ENCODE data around the gene EPHA1.

The EPHA1 gene

DNA sequence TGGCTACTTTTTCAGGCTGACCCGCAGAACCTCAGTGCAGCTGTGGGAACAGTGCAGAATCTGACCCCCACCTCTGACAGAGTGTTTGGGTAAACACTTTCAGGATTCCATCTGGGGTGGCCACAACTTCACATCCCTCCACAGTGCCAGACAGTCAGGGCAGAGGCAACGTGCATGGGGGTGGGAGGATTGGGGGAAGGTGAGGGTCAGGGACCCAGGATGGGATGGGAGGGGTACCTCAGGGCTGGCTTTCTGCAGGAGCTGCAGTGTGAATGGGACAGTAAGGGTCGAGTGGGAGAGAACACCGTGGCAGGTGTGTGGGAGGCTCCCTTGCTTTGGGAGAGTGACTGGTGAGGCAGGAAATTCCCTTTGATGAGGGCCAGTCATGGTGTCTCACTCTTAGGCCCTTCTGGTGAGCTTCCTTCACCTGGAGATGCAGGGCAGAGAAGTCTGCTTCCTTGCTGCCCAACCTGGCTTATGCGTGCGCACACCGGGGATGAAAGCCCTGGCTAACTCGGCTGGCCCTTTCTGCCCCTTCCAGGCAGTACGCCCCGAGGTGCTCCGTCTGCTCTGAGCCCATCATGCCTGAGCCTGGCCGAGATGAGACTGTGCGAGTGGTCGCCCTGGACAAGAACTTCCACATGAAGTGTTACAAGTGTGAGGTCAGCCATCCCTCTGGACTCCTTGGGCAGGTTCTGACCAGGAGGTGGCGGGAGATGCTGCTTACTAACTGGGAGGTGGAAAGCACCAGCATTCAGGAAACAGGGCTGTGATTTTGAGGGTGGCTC, 19.1 kb downstream of the EPHA1 start:
- no peak for DNase-seq (ENCODE audit: low spot score)

DNA sequence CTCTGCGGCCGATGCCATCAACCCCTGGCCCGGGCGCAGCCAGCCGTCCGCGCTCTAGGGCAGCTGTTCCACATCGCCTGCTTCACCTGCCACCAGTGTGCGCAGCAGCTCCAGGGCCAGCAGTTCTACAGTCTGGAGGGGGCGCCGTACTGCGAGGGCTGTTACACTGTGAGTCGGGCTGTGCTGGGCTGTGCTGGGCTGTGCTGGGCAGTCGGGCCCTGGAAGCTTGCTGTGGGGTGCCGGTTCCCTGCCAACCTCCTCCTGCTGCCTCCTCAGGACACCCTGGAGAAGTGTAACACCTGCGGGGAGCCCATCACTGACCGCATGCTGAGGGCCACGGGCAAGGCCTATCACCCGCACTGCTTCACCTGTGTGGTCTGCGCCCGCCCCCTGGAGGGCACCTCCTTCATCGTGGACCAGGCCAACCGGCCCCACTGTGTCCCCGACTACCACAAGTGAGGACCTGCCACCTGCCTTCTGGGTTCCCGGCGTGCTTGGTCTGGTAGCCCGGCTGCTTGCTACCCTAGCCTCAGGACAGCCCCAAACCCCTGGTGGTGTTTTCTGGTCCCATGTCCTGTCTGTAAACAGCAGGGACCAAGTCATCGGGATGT, 20.1 kb downstream of the EPHA1 start:
- no peak for DNase-seq (ENCODE audit: low spot score)

GRCh38 chr7:143388051-143388450, 20.6 kb downstream of the EPHA1 start:
- no peak for DNase-seq (ENCODE audit: low spot score)

DNA sequence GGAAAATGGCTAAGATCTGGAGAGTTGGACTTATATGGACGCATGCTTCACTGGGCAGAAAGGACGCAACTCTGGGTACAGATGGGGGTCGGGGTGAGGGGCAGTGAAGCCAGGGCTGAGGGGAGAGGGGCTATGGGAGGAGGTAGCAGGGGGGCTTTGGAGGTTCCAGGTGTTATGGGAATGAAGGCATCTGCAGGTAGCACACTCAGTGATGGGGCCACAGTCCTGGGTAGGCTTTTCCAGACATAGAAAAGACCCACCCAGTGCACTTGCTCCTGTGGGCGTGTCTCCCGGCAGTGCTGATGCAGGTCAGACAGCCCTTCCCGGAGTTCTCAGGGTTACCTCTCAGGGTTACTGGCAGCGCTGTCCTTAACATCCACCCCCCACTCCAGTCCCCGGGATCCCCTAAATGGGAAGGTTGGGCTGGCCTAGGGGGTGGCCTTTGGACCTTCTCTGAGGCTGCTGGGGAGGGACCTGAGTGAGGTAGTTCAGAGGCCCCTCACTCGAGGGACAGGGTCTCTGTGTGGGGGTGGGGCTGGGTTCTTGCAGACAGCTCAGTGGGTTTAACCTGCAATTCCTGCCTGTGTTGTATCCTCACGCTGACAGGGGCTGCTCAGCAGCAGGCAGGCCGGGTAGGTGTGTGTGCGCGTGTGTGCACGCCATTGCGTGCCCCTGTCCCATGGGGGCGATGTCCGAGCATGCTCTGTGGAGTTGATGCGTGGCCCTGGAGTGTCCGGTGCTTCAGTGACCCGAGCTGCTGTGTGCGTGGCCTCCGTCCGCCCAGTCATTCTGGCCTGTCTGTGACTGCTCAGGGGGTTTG, 21.3 kb downstream of the EPHA1 start:
- DNase-seq (ENCODE audit: low spot score) = no peak

- no peak for DNase-seq (ENCODE audit: low spot score)
Observed at GRCh38 chr7:143385891-143386781, 22.5 kb downstream of the EPHA1 start.

DNA sequence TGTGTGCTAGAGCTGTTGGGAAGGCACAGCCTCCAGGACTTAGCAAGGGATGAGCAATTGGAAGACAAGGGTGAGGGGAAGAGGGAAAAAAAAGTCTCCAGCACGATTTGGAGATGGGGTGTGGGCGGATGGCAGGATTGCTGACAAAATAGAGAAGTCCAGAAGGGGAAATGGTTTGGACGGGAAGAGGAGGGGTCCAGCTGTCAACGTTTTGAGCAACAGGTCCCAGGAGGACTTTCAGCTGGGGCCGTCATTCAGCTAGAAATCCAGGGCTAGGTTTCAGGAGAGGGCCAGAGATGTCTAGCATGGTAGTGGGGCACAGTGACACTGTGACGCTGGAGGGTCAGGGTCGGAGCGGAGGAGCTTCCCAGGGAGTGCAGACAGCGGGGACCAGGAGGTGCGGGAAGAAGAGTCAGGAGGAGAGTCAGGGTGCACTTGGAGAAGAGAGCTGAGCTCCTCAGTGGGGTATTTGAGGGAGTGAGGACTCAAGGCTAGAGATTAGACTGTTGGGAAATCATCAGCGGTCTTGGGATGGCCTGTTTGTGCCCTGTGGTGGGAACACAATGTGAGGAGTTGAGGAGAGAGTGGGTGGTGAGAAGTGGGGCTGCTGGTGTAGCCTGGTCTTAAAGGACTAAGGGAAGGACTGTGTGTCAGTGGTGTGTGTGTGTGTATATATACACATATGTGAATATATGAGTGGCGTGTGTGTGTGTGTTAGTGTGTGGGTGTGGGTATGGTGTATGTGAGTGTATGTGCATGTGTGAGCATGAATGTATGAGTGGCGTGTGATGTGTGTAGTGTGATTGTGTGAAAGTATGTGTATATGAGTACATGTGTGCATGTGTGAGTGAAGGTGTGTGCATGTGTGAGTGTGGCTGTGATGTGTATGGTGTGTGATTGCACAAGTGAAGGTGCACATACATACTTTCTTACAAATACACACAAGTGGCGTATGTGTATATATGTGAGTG, 23.7 kb downstream of the EPHA1 start:
- DNase-seq (ENCODE audit: low spot score) = no peak

- no peak for DNase-seq (ENCODE audit: low spot score)
Observed at GRCh38 chr7:143384148-143384547, 24.5 kb downstream of the EPHA1 start.

- no peak for DNase-seq (ENCODE audit: low spot score)
Observed at GRCh38 chr7:143383642-143383957, 25.1 kb downstream of the EPHA1 start.

- no peak for DNase-seq (ENCODE audit: low spot score)
Observed at GRCh38 chr7:143382791-143383641, 25.6 kb downstream of the EPHA1 start.

DNA sequence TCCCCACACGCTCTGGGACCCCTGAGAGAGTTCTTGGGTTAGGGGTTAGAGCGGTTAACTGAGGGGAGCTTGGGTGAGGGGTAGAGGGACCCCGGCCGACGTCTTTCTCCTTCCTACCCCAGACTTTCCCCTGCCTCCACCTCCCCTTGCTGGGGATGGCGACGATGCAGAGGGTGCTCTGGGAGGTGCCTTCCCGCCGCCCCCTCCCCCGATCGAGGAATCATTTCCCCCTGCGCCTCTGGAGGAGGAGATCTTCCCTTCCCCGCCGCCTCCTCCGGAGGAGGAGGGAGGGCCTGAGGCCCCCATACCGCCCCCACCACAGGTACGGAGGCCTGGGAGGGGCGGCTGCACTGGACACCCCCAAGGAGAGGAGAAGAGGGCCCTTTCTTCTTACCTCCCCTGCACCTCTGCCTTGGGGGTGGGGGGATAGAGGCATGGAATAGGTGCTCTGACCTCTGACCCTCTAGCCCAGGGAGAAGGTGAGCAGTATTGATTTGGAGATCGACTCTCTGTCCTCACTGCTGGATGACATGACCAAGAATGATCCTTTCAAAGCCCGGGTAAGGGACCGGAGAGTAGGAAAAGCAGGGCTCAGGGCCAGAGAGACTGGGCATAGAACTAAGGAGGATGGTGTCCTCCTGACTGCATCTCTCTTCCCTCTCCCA, 26.4 kb downstream of the EPHA1 start:
- DNase-seq (ENCODE audit: low spot score) = no peak

DNA sequence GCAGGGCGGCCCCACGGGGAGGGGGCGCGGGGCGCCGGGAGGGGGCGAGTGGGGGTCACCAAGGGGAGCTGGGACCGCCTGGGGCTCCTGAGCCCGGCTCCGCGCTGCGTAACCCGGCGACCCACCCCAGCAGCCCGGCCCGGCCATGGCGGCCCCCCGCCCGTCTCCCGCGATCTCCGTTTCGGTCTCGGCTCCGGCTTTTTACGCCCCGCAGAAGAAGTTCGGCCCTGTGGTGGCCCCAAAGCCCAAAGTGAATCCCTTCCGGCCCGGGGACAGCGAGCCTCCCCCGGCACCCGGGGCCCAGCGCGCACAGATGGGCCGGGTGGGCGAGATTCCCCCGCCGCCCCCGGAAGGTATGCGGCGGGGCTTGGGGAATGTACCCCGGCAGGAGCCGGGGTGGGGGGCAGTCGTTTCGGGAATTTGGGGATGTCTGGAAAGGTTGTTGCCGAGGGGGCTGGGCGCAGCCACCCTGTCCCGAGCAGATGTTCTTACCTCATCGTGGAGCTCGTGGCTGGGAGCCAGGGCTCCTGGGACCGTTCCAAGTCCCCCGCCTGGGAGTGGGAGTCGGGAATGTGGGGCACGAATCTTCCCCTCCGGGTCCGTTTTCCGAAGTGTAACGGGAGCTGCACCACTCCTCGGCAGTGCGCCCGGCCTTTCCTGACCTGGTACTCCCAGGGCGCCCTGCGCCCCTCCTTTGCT, 27.1 kb downstream of the EPHA1 start:
- DNase-seq (ENCODE audit: low spot score) = peak; percentile 79

DNA sequence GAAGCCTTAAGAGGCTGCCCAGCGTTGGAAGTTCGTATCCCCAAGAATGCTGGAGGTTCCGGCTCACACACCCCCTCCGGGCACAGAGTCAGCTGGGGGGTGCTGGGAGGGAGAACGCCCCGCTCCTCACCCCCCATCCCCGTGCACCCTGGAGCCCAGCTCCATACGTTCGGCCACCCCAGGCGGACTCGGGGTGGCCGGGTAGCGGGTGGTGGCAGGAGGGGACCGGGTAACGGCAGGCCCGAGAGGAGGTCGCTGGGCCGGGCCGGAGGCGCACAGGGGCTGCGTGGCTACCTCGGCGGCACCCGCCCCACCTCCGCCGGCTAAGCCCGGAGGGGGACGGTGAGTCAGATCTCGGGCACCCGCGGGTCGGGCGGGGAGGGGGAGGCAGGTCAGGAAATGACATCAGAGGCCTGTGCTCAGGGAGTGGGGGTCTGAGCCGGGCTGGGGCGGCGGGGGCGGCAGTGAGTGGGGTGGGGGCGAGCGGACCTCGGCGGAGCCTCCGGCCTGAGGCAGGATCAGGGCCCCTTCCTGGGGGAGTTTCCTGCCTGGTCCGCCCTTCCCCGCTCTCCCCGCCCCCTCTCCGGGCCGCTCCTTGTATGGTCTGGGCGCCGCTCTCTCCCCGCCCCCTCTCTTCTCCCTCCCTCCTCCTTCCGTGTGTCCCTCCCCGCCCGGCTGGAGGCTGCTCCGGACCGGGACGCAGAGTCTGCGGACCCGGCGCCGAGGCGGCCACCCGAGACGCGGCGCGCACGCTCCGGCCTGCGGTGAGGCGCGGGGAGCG, 27.8 kb downstream of the EPHA1 start, which contains the start of gene ZYX:
TSS of gene ZYX (plus strand) at position 700 of the 781 bp plus-strand sequence. CDS start 227 bp downstream, outside the sequence.
- DNase-seq (ENCODE audit: low spot score) = peak; percentile 98

GRCh38 chr7:143380260-143380645, 28.4 kb downstream of the EPHA1 start:
- peak; percentile 85 for DNase-seq (ENCODE audit: low spot score)

DNA sequence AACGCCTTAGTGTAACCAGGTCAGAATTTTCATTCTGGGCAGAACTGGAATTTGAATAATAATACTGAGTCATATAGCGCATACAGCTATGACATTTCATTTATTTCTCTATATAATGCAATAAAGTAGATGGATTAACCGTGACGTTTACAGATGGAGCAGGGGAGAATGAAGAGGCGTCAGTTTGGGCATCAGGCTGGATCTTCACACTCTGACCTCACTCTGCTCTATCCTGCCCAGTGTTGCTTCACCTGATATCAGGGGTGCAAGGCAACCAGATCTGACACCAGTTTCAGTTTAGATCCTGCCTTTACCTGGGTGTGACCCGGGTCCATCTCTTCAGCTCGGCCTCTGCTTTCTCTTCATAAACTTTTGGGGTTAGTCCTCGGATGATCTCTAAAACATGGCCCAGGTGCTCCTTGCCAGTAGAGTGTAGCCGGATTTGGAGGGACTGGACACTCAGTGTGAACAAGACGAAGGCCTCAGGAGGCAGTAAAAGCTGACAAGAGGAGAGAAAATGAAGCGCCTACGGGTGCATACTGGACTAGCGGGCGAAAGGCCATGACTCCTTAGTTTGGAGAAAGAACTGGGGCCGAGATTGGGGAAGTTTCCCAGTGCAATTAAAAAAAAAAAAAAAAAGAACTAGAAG, 28.9 kb downstream of the EPHA1 start:
- no peak for DNase-seq (ENCODE audit: low spot score)

GRCh38 chr7:143376396-143376795, 32.3 kb downstream of the EPHA1 start:
- DNase-seq (ENCODE audit: low spot score) = no peak

- DNase-seq (ENCODE audit: low spot score) = no peak
Observed at GRCh38 chr7:143375298-143376034, 33.2 kb downstream of the EPHA1 start.

DNA sequence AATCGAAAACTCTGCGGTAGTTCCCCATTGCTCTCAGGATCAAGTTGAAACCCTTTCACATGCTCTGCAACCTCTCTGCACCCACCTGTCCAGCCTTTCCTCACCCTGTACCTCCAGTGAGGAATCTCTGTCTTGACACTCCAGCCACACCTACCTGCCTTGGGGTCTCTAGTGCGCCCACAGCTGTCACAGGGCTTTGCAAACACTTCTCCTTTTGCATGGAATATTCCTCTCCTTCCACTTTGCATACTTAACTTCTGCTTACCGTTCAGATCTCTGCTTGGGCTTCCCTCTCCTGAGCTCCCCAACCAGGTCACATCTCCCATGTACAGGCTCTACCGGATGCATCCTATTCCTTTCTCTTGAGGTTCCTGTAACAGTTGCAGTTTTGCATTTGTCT, 34.1 kb downstream of the EPHA1 start:
- DNase-seq (ENCODE audit: low spot score) = no peak

All from AG08396 (cell line).